HEK293 (cell line): Measurements from ENCODE around the gene LEF1.

Experiments used
- CTCF ChIA-PET: fragments of 350-600 bp; formaldehyde crosslinking; extraction: SDS; loops from one replicate; lab custom pipeline; 2021; ENCODE audit warnings: antibody characterized with exemption; lab: Yijun Ruan, JAX
- POLR2A ChIA-PET: fragments of 300-600 bp; formaldehyde crosslinking; extraction: SDS; loops from one replicate; lab custom pipeline; 2020; ENCODE audit warnings: antibody characterized with exemption, inconsistent platforms; lab: Yijun Ruan, JAX
- H3K27ac ChIP-seq: fragments of 200-500 bp; sonication (Bioruptor generic); 2 replicates; pipeline ENCODE4 v1.5.1; 2014; ENCODE audit warnings: low read depth, low read length, control low read depth, inconsistent platforms; ENCODE audit errors: extremely low read depth
- H3K36me3 ChIP-seq, 2 experiments: fragments of 200-500 bp in 1 of 2; sonication (Bioruptor generic) in 1 of 2; 1 replicate in 1 of 2; 2 replicates in 1 of 2; pipeline ENCODE4 v1.5.1; 2014 to 2017; ENCODE audit warnings: inconsistent platforms in 2 of 2, low read length in 2 of 2; ENCODE audit not compliant: control insufficient read depth in 2 of 2, insufficient read depth in 1 of 2
- H3K4me1 ChIP-seq: fragments of 200-500 bp; sonication (Bioruptor generic); 2 replicates; pipeline ENCODE4 v1.5.1; 2014; ENCODE audit warnings: mild to moderate bottlenecking, low read length, inconsistent platforms; ENCODE audit not compliant: control insufficient read depth, insufficient read depth
- H3K4me3 ChIP-seq: 2 replicates; pipeline ENCODE4 v1.5.1; 2011; ENCODE audit warnings: low read depth, mild to moderate bottlenecking, control low read depth, low read length, moderate library complexity
- H3K9me3 ChIP-seq: fragments of 200-500 bp; sonication (Bioruptor generic); 2 replicates; pipeline ENCODE4 v1.5.1; 2014; ENCODE audit warnings: low read depth, low read length, inconsistent platforms; ENCODE audit not compliant: control insufficient read depth, insufficient read depth
- CTCF ChIP-seq: fragments of 450-650 bp; formaldehyde crosslinking; IDR thresholded peaks from 2 replicates; pipeline ENCODE4 v1.5.1; 2016; ENCODE audit warnings: missing biosample characterization, missing genetic modification characterization
- HIC1 ChIP-seq: fragments of 450-650 bp; formaldehyde crosslinking; IDR thresholded peaks from 2 replicates; pipeline ENCODE4 v1.5.1; 2016; ENCODE audit warnings: missing biosample characterization, missing genetic modification characterization
- KLF1 ChIP-seq: fragments of 450-650 bp; formaldehyde crosslinking; IDR thresholded peaks from 2 replicates; pipeline ENCODE4 v1.5.1; 2016; ENCODE audit warnings: missing biosample characterization, missing genetic modification characterization
- OSR2 ChIP-seq: fragments of 450-650 bp; formaldehyde crosslinking; IDR thresholded peaks from 2 replicates; pipeline ENCODE4 v1.5.1; 2016; ENCODE audit warnings: missing biosample characterization, missing genetic modification characterization
- SP3 ChIP-seq: fragments of 450-650 bp; formaldehyde crosslinking; IDR thresholded peaks from 2 replicates; pipeline ENCODE4 v1.5.1; 2016; ENCODE audit warnings: missing biosample characterization, missing genetic modification characterization
- ZNF132 ChIP-seq: fragments of 450-650 bp; formaldehyde crosslinking; IDR thresholded peaks from 2 replicates; pipeline ENCODE4 v1.5.1; 2017; ENCODE audit warnings: missing biosample characterization, missing genetic modification characterization, borderline replicate concordance
- ZNF184 ChIP-seq: fragments of 450-650 bp; IDR thresholded peaks from 2 replicates; pipeline ENCODE4 v1.5.1; 2018; ENCODE audit warnings: missing biosample characterization, mild to moderate bottlenecking, missing genetic modification characterization
- ZNF274 ChIP-seq, 2 experiments: fragments of 200-500 bp in 1 of 2; fragments of 450-650 bp in 1 of 2; sonication (Bioruptor generic) in 1 of 2; formaldehyde crosslinking in 1 of 2; IDR thresholded peaks; 2 replicates each; pipeline versions ENCODE4 v1.5.1 to v1.6.1; 2014 to 2016; ENCODE audit warnings: borderline replicate concordance in 1 of 2, inconsistent platforms in 1 of 2, low read length in 1 of 2, missing biosample characterization in 1 of 2, missing genetic modification characterization in 1 of 2
- ZNF350 ChIP-seq: fragments of 450-650 bp; formaldehyde crosslinking; IDR thresholded peaks from 2 replicates; pipeline ENCODE4 v1.5.0; 2017; ENCODE audit warnings: missing biosample characterization, mild to moderate bottlenecking, missing genetic modification characterization
- ZNF37A ChIP-seq: fragments of 450-650 bp; IDR thresholded peaks from 2 replicates; pipeline ENCODE4 v1.5.1; 2018; ENCODE audit warnings: missing biosample characterization, missing genetic modification characterization
- ZNF398 ChIP-seq: fragments of 450-650 bp; formaldehyde crosslinking; IDR thresholded peaks from 2 replicates; pipeline ENCODE4 v1.5.1; 2017; ENCODE audit warnings: missing biosample characterization, missing genetic modification characterization
- ZNF404 ChIP-seq: fragments of 450-650 bp; formaldehyde crosslinking; IDR thresholded peaks from 2 replicates; pipeline ENCODE4 v1.5.1; 2017; ENCODE audit warnings: missing biosample characterization, missing genetic modification characterization
- ZNF596 ChIP-seq: fragments of 450-650 bp; IDR thresholded peaks from 2 replicates; pipeline ENCODE4 v1.5.0; 2018; ENCODE audit warnings: missing biosample characterization, mild to moderate bottlenecking, missing genetic modification characterization, moderate library complexity
- ZNF654 ChIP-seq: fragments of 450-650 bp; formaldehyde crosslinking; IDR thresholded peaks from 2 replicates; pipeline ENCODE4 v1.5.1; 2016; ENCODE audit warnings: low read depth, missing biosample characterization, missing genetic modification characterization
- ZNF658 ChIP-seq: fragments of 450-650 bp; formaldehyde crosslinking; IDR thresholded peaks from 2 replicates; pipeline ENCODE4; 2016; ENCODE audit warnings: missing biosample characterization, missing genetic modification characterization

Gene LEF1

GRCh38 chr4:108060686-108061321 lies 107.9 kb downstream of the LEF1 start:
- Histone ChIP-seq H3K4me1 (no peaks in the 10 kb centered on the region), H3K9me3 (no peaks in the 10 kb centered on the region), H3K27ac (no peak overlapping the region), H3K36me3 (peaks cover 0 to 3% of the 10 kb centered on the region in 2 experiments; a peak in 1 of 3 replicates), H3K4me3 (no peak overlapping the region)
- TF ChIP-seq KLF1 (tag by site-specific recombination) (no peak), ZNF398 (tag by site-specific recombination) (no peak), ZNF404 (tag by site-specific recombination) (no peak), HIC1 (tag by site-specific recombination) (no peak)
- ChIA-PET CTCF (interaction anchor here (1.0 to 1.4 kb wide), 3 partner anchors 18 to 432 kb away, joined by 3 to 5 read pairs (median 3); no protein-coding TSS in a partner anchor), POLR2A (no interaction called here)

GRCh38 chr4:108060164-108060563 lies 108.6 kb downstream of the LEF1 start:
- no peak overlapping the region for H3K27ac ChIP-seq
- no peaks in the 10 kb centered on the region for H3K4me1 ChIP-seq
- TF ChIP-seq SP3 (tag by site-specific recombination) (no peak), ZNF350 (tag by site-specific recombination) (no peak), ZNF596 (tag by site-specific recombination) (no peak), ZNF658 (tag by site-specific recombination) (no peak), ZNF654 (tag by site-specific recombination) (peak; percentile 44), ZNF274 (IDR thresholded peaks at IDR 0.05; ENCODE audit: low read length) (no peak), ZNF274 (tag by site-specific recombination; IDR thresholded peaks at IDR 0.05; ENCODE audit: borderline replicate concordance) (no peak), ZNF132 (tag by site-specific recombination) (no peak)
- ChIA-PET CTCF (interaction anchor here (1.0 to 1.4 kb wide), 4 partner anchors 17 to 515 kb away, joined by 3 to 4 read pairs (median 3); no protein-coding TSS in a partner anchor), POLR2A (no interaction called here)
- H3K36me3 ChIP-seq: peaks cover 0 to 3% of the 10 kb centered on the region in 2 experiments; a peak in 1 of 3 replicates
- no peaks in the 10 kb centered on the region for H3K9me3 ChIP-seq
- H3K4me3 ChIP-seq: no peak overlapping the region

GRCh38 chr4:108058685-108059440 lies 109.9 kb downstream of the LEF1 start:
- ChIA-PET POLR2A (interaction anchor here (0.8 kb wide), 1 partner anchor 110 kb away, joined by 3 read pairs; the partner anchor contains the start of gene LEF1), CTCF (interaction anchor here (0.5 to 1.4 kb wide), 5 partner anchors 44 to 516 kb away, joined by 3 to 4 read pairs (median 3); no protein-coding TSS in a partner anchor)
- Histone ChIP-seq H3K4me3 (no peak overlapping the region), H3K27ac (no peak overlapping the region), H3K9me3 (no peaks in the 10 kb centered on the region), H3K36me3 (peaks cover 3 to 6% of the 10 kb centered on the region in 2 experiments; a peak in 2 of 3 replicates), H3K4me1 (no peaks in the 10 kb centered on the region)
- TF ChIP-seq ZNF184 (tag by site-specific recombination) (no peak), OSR2 (tag by site-specific recombination) (no peak), ZNF37A (no peak), CTCF (tag by site-specific recombination) (no peak)
- TF ChIP-seq, all 188 proteins: peak for 0
